Measurements from ENCODE around the gene SLC8A2. TPM values are rescaled to one million over a fixed set of nuclear protein-coding genes. Genes with fewer than 3 reads are reported as not detected.
A peak's percentile ranks its signal among the peaks of the same experiment; 100 is the strongest.

Gene SLC8A2
- total RNA-seq, 1 experiment from 2014 or later = 11.3 TPM

DNA sequence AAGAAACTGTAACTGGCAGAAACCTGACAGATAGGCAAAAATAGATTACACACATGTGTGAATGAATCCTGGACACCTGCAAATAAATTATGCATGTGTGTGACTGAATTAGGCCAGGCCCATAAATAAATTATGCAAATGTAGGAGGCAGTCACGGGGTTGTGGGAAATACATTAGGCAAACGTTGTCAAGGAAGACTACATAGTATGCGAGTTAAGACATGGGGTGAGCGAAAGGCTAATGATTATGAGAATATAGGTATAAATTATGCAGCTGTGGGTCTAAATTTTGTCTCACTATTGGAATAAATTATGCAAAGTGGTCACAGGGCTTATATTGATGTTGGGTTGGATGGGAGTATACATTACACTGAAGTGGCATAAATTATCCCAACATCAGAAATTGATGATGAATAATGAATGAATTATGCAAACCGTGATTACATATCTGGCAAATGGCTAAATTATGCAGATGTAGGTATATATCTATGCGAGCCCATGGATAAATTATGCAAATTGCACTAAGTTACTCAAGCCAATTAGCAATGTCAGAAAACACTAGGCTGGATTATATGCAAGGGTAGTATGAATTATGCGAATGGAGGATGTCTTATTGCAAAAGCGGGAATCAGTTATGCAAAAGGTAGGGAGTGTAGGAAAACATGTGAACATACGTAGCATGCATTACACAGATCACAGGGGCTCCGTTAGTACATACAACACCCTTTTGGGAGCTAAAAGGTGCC is 6.8 kb downstream of the SLC8A2 start:
- Histone ChIP-seq H3K4ac (ENCODE audit: low read depth, low read length) (no peak overlapping the region), H3K9me3 (ENCODE audit: control insufficient read depth, low read depth, low read length) (no peaks in the 10 kb centered on the region), H3K79me1 (ENCODE audit: insufficient read depth, low read depth, low read length, poor library complexity, severe bottlenecking) (no peaks in the 10 kb centered on the region), H3K27me3 (ENCODE audit: insufficient read depth, low read length) (no peaks in the 10 kb centered on the region), H4K20me1 (ENCODE audit: control insufficient read depth, insufficient read depth, insufficient read length) (no peaks in the 10 kb centered on the region), H4K8ac (replicated peaks; ENCODE audit: insufficient read length, low read depth, low read length) (no peak overlapping the region), H2BK20ac (ENCODE audit: low read depth, low read length, poor library complexity, severe bottlenecking) (no peak overlapping the region), H3K23me2 (ENCODE audit: insufficient read length, low read depth, low read length, poor library complexity, severe bottlenecking) (peaks cover 3% of the 10 kb centered on the region), H4K91ac (ENCODE audit: insufficient read length, low read depth, low read length) (no peak overlapping the region), H3K9ac (ENCODE audit: extremely low read depth, insufficient read length, low read length) (no peak overlapping the region), H2AFZ (ENCODE audit: low read length) (no peak overlapping the region), H2BK12ac (ENCODE audit: insufficient read length, low read depth, low read length) (no peak overlapping the region), H2BK15ac (ENCODE audit: low read depth, low read length) (no peak overlapping the region), H2BK5ac (ENCODE audit: insufficient read length, low read length) (no peak overlapping the region), H3K18ac (ENCODE audit: insufficient read length, low read depth, low read length) (no peak overlapping the region), H3T11ph (ENCODE audit: low read length) (no peak overlapping the region), H3K4me2 (ENCODE audit: insufficient read depth, insufficient read length, low read length) (no peak overlapping the region), H3K4me1 (ENCODE audit: insufficient read depth, low read length) (peaks cover 7% of the 10 kb centered on the region; the same call in 1 of the 2 replicates), H3K23ac (ENCODE audit: insufficient read length, low read depth, low read length) (no peak overlapping the region), H3K79me2 (ENCODE audit: insufficient read depth, low read length) (no peaks in the 10 kb centered on the region; the same call in 1 of the 2 replicates), H3K14ac (ENCODE audit: insufficient read depth, low read length) (no peak overlapping the region), H3K56ac (ENCODE audit: insufficient read length, low read depth, low read length) (no peak overlapping the region), H2BK120ac (ENCODE audit: low read depth, low read length, poor library complexity, severe bottlenecking) (no peak overlapping the region), H3K27ac (ENCODE audit: insufficient read length, low read depth, low read length) (no peak overlapping the region), H2AK5ac (ENCODE audit: insufficient read length, low read length) (no peak overlapping the region), H4K5ac (ENCODE audit: insufficient read length, low read depth, low read length) (no peak overlapping the region)
- TF ChIP-seq, protein P1, sequence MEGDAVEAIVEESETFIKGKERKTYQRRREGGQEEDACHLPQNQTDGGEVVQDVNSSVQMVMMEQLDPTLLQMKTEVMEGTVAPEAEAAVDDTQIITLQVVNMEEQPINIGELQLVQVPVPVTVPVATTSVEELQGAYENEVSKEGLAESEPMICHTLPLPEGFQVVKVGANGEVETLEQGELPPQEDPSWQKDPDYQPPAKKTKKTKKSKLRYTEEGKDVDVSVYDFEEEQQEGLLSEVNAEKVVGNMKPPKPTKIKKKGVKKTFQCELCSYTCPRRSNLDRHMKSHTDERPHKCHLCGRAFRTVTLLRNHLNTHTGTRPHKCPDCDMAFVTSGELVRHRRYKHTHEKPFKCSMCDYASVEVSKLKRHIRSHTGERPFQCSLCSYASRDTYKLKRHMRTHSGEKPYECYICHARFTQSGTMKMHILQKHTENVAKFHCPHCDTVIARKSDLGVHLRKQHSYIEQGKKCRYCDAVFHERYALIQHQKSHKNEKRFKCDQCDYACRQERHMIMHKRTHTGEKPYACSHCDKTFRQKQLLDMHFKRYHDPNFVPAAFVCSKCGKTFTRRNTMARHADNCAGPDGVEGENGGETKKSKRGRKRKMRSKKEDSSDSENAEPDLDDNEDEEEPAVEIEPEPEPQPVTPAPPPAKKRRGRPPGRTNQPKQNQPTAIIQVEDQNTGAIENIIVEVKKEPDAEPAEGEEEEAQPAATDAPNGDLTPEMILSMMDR (conservative IDR thresholded peaks at IDR 0.05) = no peak
- no peak for DNase-seq
- H3K27ac Mint-ChIP-seq = peak overlapping the region in 2 of 3 experiments; percentile 28 to 59; a peak in 2 of 7 replicates
- WGBS (ENCODE audit: extremely low coverage, insufficient read length, low lambda C conversion rate) = no CpG with 5 or more reads among the region's 10 CpGs
- peaks cover 10% of the 10 kb centered on the region for H3K27me3 Mint-ChIP-seq (ENCODE audit: low read depth)
- H3K36me3 Mint-ChIP-seq (ENCODE audit: insufficient read depth in 1 of 3, low read depth in 3 of 3) = peaks cover 0 to 1% (median 0%) of the 10 kb centered on the region in 3 experiments; a peak in 1 of 7 replicates
- H3K4me3 Mint-ChIP-seq = no peak overlapping the region
- H3K4me1 Mint-ChIP-seq = peaks cover 20 to 31% of the 10 kb centered on the region in 2 experiments
- no peaks in the 10 kb centered on the region for H3K9me3 Mint-ChIP-seq

All from H9 (cell line).